ENCODE results near the gene RAI2.
"Not testable (repeated sequence)": the region's sequence is repeated elsewhere in the genome, so short reads cannot be mapped to it uniquely, and the experiment has no call there.

The RAI2 gene

DNA sequence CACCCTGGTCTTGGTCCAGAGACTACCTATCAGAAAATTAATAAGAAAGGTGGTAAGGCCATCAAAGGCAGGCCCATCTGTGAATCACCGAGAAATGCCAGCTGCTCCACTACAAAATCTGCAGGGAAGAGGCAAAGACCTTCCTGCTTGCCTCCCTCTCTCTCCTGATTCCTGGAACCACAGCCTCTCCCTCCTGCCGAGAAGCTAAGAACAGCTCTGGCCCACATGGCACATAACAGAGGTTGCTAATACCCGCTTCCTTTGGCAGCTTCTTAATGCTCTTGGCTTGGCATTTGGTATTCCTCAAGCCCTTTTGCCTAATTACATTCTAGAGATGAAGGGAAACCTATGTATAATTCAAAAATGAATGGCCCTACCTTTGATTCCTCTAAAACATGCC, 32.9 kb downstream of the RAI2 start:
- DNase-seq, result no peak

DNA sequence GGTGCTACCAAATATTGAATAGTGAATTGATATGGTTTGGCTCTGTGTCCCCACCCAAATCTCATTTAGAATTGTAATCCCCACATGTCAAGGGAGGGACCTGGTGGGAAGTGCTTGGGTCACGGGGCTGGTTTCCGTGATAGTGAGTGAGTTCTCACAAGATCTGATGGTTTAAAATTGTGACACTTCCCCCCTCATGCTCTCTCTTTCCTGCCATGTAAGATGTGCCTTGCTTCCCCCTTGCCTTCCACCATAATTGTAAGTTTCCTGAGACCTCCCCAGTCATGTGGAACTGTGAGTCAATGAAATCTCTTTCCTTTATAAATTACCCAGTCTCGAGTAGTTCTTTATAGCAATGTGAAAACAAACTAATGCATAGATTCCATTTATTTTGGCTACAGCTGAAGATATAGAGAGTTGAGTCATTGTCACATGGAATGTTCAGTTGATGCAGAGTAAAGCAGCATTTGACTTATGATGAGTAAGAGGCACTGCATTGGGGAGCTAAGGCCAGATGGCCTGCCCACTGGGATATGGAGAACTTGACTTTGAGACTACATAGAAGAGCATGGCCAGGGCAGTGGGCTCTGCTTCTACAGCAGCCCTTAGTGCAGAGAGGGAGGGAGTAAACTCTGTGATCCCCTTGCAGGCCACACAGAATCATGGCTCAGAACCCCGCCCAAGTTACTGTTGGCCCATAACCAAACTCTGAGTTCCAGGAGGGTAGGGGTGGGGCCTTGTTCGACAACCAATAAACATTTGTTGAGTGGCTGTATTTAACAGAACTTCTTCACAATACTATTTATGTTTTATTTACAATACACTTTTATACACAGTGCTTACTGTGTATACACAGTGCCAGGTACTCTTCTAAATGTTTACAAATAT, 34.2 kb downstream of the RAI2 start:
- peak; percentile 26 for DNase-seq

DNA sequence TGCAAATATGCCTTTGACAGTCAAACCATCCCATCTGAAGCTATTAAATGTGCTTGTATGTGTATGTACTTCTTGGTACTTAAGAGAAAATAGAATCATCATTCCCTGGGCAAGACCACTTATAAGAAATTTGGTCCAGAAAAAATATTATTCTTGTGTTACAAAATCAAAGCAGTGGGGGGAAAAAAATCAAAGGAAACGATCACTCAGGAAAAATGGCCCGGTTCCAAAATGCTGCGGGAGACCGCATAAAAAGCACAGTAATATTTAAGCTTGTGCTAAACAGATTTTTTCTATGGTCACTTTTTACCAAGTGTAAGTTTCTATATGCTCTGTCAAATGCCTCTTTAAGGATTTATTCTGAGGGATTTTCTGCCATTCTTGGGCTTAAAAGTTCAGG, 36.1 kb downstream of the RAI2 start:
- DNase-seq, result peak; percentile 15

DNA sequence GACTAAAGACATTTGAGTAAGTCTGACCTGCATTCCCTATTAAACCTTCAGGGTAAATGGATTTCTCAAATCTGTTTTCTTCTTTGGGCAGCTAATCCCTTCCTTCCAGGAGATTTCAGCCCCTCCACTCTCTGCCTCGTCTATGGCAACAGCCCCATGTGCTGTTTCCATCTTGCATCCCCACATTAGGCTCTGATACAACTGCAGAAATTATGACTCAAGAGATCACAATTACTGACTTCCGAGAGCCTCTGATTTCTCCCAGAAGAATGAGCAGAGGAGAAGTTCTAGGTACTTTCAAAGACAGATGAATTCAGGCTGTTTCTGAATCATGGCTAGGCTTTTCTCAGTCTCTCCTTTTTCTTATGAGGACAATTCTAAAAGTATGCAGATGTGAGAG, 38.7 kb downstream of the RAI2 start:
- DNase-seq, result peak; percentile 20

DNA sequence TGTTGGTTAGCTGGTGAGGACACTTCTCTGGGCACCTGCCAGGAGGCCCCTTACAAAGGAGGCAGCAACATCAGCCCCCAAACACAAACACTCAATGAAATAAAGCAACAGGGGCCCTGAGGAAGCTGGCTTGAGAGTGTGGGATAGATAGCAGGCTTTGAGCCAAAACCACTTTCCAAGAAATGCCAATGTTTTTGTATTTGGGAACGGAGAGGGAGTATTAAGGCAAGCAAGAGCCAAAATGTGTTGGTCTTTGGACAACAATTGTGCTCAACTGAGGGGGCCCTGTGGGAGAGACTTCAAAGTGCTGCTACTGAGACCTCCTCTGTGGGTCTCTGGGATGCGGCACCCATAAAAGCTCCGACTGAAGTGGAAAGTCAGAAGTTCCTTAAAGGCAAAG, 41.0 kb downstream of the RAI2 start:
- DNase-seq, result no peak

DNA sequence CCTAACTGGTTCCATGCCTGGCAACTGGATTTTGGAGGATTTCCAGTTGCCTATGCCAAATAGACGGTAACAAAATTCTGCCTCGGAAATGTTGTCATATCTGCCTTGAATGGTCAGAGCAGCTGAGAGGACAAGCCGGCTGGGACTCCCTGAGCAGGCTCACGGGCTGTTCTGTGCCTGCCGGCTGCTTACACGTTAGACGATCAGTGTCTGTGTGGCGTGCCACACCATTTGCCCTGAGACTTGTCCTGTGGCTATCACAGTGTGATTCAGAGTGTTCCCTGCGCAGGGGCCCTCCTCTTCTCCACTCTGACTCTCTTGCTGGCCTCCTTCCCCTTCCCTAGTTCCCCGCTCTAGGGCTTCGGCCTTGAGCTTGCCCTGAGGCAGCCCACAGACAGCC, 42.4 kb downstream of the RAI2 start:
- no peak for DNase-seq

DNA sequence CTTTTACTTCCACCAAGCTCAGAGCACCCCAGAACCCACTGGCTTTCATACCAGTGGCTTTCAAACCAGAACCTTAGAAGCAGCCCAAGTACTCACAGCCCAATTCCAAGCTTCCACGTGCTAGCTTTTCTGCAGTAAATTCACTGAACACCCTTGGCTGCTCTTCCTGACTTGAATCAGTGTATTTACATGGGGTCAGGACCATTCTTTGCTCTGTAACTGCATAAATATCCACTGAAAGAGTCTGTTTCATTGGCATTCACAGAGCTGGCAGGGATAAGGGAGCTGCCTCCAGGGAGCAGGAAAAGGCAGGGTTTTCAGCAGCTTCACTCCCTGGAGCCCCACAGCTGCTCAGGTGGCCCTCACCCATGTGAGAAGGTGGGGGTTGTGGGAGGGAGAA, 43.8 kb downstream of the RAI2 start:
- no peak for DNase-seq

DNA sequence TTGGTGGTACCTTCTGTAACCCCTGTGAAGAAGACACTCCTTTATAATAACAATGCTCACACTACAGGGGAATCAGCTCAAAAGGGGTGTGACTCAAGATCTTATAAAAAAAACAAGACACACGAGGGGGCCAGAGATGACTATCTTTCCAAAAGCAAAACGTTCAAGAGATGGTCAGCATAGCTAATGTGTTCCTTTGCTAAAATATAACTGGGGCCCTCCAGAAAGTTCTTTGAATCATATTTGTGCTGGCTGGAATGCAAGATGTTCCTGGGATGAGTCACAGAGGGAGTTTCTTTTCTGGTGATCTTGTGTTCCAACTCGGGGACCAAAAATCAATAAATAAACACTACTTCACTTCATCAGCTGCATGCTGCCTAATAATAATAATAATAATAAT, 46.5 kb downstream of the RAI2 start:
- peak; percentile 36 for DNase-seq

DNA sequence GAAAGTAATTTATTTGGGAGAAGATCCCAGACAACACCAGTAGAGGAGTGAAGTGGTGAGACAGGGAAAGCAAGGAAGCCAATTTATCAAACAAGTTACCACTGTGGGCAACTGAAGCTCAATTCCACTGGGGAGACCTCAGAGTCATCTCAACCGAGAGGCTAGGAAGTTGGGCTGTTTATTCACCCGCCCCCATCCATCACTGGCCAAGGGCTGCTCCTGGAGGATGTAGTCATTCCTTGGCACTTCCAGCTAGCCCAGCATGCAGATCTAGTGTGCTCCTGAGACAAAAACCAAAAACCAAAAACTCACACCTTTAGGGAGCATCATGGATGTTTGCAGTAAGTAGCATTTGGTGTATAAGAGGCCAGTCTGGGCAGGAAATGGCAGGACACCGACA, 47.0 kb downstream of the RAI2 start:
- DNase-seq, result no peak

DNA sequence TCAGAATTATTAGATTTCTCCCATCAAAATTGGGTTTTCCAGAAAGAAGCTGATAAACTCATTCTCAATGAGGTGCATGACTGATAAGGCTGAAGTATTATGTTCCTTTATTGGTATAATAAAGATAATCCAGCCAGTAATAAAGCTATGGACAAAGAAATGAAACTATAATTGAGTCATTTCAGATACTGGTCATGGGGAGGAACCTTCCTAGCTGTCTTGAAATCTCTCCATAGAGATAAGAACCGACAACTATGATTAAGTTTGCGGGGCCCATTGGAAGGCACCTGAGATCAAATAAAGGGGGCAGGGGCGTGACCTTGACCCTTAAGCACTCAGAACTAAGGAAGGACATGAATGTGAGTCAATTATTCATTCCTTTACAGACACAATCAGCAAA, 47.8 kb downstream of the RAI2 start:
- DNase-seq, result no peak

DNA sequence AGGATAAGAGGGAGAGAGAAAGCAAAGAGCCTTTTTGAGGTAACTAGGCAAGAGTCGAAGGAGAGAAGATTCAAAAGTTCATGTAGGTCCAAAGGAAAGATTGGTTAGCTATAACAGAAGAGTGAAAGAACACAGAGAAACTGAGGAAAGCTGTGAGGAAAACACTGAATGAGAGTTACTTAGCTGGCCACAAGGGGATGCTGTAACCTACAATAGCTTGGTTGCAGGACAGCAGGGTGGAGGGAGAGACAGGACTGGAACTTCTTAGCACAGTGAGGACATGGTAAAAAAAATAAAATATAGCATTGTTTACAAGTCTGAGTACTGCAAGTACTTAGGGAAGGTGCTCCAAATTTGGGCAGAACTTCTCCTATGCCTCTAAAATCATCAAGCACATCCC, 48.3 kb downstream of the RAI2 start:
- no peak for DNase-seq

DNA sequence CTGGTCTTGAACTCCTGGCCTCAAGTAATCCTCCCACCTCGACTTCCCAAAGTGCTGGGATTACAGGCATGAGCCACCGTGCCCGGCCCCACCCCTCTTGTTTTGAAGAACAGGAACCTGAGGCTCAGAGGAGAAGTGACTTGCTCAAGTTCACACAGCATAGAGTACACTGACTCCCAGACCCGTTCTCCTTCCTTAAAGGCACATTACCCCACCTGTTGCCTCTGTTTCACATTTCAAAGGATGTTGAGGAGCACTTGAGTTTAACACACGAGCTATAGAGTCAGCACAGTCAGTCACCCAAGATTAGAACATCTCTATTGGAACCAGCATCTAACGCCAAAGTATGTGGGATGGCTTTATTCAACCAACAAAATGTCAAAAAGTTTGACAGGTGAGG, 51.1 kb downstream of the RAI2 start:
- DNase-seq, result no peak

DNA sequence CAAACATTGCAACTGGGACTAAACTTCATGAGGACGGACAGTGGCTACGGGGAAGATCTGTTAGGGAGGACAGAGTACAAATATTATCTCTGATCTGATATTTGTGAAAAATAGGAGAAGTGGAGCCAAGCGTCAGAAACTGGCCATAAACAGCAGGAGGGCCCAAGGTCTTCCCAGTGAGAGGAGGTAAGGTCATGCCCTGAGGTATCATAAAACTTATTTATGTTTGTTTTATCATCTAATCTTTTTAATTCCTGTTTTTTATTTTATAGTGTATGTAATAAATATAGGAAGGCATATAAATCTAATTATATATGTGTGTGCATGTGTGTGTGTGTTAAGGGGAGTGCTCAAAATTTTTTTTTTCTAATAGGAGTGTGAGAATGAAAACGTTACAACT, 51.8 kb downstream of the RAI2 start:
- no peak for DNase-seq

DNA sequence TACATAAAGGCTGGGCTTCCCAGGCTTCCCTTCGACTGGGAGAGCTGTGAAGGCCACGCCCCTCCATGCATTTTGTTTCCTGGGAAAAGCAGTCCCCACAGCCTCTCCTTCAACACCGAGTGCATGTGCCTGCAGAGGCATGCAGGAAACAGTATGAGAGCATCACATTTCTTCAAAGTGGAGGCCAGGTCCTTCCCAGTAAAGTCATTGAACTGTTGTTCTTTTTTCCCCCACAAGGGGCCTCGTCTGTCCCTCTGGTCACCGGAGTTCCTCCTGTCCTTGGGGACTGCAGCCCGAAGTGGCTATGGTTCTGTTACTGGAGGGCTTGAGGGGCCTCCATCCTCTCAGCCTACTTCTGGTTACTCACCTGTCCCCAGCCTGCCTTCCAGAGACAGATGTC, 56.0 kb downstream of the RAI2 start:
- DNase-seq, result no peak

DNA sequence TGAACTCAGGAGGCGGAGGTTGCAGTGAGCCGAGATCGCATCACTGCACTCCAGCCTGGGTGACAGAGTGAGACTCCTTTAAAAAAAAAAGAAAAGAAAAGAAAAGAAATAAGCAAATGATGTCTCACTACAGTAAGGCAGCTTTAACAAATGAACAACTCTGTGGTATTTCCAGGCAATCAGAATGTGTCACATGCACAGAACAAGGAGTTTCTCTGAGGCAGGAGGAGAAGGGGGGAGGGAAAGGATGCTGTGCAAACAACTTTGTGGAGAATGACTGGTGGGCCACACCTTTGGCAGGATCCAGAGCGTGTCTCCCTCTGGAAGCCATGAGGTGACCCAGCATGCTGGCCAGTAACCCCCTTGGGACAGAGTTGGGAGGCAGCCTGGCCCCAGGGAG, 57.6 kb downstream of the RAI2 start:
- no peak for DNase-seq

DNA sequence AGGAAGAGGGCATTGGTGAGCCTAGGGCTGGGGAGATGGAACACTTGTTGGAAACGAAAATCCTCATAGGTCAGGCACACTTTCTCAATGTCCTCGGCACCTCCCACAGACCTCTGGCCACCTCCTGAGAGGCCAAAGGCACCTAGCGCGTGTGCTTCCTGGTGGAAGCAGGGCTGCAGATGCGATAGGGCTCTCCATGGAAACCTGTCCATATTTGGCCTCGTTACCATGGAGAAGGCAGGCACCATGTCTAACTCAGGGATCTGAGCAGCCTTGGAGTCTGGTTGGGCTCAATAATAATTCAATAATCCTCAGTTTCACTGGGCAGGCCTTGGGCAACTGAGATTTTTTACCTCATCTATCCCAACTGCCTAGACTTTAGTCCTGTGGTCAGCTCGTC, 58.3 kb downstream of the RAI2 start:
- DNase-seq, result no peak

DNA sequence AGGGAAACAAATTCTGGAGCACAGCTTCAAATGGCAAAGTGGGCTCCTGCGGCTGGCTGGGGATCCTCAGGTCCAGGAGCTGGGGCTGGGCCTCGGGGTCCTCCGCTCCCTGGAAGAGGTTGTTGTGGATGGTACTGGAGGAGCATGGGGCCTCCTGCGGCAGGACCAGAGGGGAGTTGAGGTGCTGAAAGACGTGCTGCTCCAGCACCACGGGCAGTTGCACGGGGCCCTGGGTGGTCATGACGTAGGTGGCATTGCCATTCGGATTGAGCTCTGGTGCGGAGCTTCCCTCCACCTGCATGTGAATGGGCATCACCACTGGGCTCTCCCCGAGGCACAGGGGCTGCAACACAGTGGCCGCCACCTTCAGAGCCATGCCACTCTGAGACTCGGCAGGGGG, 59.7 kb downstream of the RAI2 start:
- DNase-seq, result no peak

DNA sequence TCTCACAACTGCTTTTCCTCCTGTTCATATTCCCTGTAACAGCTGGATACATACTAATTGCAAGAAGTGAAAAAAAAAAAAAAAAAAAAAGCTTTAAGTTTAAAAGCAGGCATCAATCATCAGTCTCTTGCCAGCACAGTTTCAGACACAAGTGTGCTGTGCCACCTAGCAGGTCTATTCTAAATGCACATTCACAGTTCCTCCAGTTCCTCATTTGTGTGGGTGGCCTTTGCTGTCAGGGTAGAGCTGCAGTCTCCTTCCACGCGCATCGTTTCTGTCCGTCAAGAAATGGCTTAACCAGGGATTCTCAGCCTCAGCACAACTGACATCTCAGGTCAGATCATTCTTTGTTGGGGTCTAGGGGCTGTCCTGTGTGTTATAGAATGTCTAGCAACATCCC, 62.2 kb downstream of the RAI2 start:
- DNase-seq, result no peak

DNA sequence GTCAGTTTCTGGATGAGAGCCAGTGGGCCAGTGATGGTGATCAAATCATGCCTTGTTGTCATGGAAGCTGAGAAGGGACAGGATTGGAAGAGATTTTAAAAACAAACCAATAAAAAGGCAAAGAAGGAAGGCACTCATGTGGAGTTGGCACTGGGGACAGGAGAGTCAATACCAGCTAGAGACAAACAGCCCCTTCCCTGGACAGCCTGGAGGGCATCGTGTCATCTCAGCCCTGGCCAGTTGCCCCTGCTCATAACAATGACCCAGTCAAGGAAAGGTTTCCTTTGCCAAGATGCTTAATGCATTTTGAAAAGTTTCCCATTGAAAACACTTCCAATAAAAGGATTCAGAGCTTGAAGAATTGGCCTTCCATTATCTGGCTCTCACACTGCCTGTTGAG, 68.3 kb downstream of the RAI2 start:
- DNase-seq, result no peak

DNA sequence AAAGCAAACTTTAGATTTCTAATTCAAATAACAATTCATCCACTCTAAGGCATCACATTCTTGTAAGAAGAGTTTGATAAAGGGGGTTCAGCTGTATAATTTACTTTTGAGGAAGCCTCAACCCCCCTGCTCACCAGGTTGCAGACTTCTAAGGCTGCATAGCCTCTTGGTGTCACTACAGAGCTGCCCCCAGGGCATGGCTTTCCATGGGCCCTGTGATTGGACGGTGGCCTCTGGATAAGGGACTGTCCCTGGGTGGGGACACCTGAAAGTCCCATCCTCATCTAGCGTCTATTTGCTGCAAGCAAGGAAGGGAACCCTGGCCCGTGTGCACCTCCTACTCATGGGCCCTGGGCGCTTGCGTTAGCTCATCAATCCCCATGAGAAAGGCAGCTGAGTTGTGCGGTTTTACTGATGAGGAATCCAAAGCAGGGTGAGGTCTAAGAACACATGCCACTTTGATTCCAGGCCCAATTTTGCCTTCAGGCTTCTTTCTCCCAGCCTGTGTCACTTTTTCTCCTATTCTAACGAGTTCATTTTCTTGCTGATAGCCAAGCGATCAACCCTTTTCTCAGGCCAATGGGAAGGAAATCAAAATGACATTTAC, 72.0 kb downstream of the RAI2 start:
- DNase-seq, result no peak

DNA sequence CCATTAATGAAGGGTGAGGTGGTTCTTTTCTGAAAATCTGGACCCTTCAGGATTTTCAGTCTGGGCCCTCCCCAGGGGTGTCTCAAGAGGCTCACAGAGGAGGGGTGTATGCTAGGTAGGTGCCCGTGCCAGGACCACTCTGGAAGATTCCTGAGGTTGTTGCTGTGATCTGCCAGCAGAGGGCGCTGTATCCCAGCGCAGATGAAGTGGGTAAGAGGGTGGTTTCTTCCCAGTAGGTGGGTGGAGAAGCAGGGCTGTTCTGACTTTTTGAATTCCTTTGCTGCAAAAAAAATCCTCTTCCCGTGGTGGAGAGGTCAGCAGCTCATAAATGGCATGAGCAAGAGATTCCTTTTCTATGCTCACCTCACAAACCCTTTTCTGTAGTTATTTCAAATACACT, 72.7 kb downstream of the RAI2 start:
- peak; percentile 18 for DNase-seq

DNA sequence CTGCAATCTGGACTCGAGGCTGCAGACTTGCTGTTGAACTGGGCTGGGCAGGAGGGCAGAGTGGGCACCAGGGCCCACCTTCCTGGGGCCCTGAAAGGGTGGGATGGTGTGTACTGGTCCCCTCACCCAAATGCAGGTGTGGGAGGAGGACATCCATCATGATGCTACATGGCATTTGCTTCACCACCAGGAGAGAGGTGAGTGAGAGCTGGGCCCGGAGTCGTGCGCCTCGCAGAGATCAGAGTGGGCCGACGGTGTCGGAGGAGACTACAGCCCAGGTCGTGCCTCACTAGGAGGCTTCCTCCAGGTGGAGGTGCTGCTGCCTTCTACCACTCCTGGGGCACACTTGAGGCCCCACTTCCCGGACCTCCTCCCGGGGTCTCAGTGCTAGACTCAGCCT, 73.5 kb downstream of the RAI2 start:
- no peak for DNase-seq

DNA sequence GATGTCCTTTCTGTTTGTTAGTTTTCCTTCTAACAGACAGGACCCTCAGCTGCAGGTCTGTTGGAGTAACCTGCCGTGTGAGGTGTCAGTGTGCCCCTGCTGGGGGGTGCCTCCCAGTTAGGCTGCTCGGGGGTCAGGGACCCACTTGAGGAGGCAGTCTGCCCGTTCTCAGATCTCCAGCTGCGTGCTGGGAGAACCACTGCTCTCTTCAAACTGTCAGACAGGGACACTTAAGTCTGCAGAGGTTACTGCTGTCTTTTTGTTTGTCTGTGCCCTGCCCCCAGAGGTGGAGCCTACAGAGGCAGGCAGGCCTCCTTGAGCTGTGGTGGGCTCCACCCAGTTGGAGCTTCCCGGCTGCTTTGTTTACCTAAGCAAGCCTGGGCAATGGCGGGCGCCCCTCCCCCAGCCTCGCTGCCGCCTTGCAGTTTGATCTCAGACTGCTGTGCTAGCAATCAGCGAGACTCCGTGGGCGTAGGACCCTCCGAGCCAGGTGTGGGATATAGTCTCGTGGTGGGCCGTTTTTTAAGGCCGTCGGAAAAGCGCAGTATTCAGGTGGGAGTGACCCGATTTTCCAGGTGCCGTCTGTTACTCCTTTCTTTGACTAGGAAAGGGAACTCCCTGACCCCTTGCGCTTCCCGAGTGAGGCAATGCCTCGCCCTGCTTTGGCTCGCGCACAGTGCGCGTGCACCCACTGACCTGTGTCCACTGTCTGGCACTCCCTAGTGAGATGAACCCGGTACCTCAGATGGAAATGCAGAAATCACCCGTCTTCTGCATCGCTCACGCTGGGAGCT, 74.3 kb downstream of the RAI2 start:
- not testable (repeated sequence) for DNase-seq

DNA sequence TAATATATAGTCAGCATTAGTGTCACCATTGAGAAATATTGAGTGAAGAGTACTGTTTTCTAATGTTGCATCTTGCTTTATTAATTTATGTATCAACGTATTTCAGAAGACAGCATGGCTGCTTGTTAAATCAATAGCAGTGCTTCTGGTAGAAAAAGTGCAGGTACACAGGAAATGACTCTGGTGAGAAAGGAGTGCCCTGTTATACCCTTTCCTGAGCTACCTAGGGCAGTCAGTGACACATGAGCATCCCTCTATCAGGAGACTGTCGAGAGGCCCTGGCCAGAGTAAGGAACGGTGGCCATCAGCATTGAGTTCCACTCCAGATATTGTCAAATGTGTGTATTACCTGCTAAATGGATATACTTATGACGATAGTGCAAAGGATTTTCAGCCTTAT, 81.7 kb downstream of the RAI2 start:
- no peak for DNase-seq
